WTC11 (cell line): ENCODE data around the gene LPCAT4. TPM values are rescaled to one million over a fixed set of nuclear protein-coding genes. Genes with fewer than 3 reads are reported as not detected.

Experiments
- ATAC-seq: fragments of 200-7000 bp; cut with Tn5 transposase; 2 replicates; pipeline ENCODE4 v1.10.0; 2021; ENCODE audit warnings: mild to moderate bottlenecking, moderate library complexity
- CTCF ChIA-PET: fragments of 300-600 bp; sonication (Branson Sonifier 250); formaldehyde crosslinking; loops from one replicate; lab custom pipeline; 2021; ENCODE audit warnings: antibody characterized with exemption; lab: Charles Lee
- POLR2A ChIA-PET: fragments of 350-600 bp; sonication (Branson Sonifier 250); formaldehyde crosslinking; loops from one replicate; lab custom pipeline; 2021; ENCODE audit warnings: antibody characterized with exemption; lab: Charles Lee
- DNase-seq: peaks from one replicate; pipeline ENCODE4 v3.0.0; 2021; ENCODE audit warnings: low spot score
- H3K27ac Mint-ChIP-seq: 2 replicates; pipeline ENCODE4 v1.8.0; 2021; ENCODE audit warnings: mixed read lengths
- H3K27me3 Mint-ChIP-seq: 2 replicates; pipeline ENCODE4 v1.8.0; 2021; ENCODE audit warnings: low read depth, mild to moderate bottlenecking, moderate library complexity, mixed read lengths
- H3K36me3 Mint-ChIP-seq: 2 replicates; pipeline ENCODE4 v1.8.0; 2021; ENCODE audit warnings: mixed read lengths
- H3K4me1 Mint-ChIP-seq: 2 replicates; pipeline ENCODE4 v1.8.0; 2022; ENCODE audit warnings: mixed read lengths
- H3K4me3 Mint-ChIP-seq: 2 replicates; pipeline ENCODE4 v1.8.0; 2021; ENCODE audit warnings: mild to moderate bottlenecking, moderate library complexity, mixed read lengths
- H3K9me3 Mint-ChIP-seq: 2 replicates; pipeline ENCODE4 v1.8.0; 2021; ENCODE audit warnings: mixed read lengths
- AR ChIP-seq: fragments of 250-450 bp; sonication (Bioruptor Pico); IDR thresholded peaks from 2 replicates; pipeline ENCODE4 v1.9.0; 2021; ENCODE audit warnings: mild to moderate bottlenecking
- ATF3 ChIP-seq: sonication (generic); formaldehyde crosslinking; conservative IDR thresholded peaks from 2 replicates; pipeline ENCODE4 v1.8.1; 2022; ENCODE audit warnings: mild to moderate bottlenecking, missing genetic modification reagents
- ATF6 ChIP-seq: sonication (generic); formaldehyde crosslinking; IDR thresholded peaks from 2 replicates; pipeline ENCODE4 v1.8.1; 2023; ENCODE audit warnings: mild to moderate bottlenecking, missing genetic modification reagents
- CREB1 ChIP-seq: sonication (generic); formaldehyde crosslinking; IDR thresholded peaks from 2 replicates; pipeline ENCODE4 v1.8.0; 2023; ENCODE audit warnings: mild to moderate bottlenecking, missing genetic modification reagents
- CREM ChIP-seq: sonication (generic); formaldehyde crosslinking; IDR thresholded peaks from 2 replicates; pipeline ENCODE4 v1.8.1; 2022; ENCODE audit warnings: mild to moderate bottlenecking, missing genetic modification reagents, moderate library complexity
- E2F5 ChIP-seq: sonication (generic); formaldehyde crosslinking; IDR thresholded peaks from 2 replicates; pipeline ENCODE4 v1.8.1; 2022; ENCODE audit warnings: mild to moderate bottlenecking, moderate library complexity, missing genetic modification reagents
- ETV6 ChIP-seq: sonication (generic); formaldehyde crosslinking; IDR thresholded peaks from 2 replicates; pipeline ENCODE4 v1.8.1; 2022; ENCODE audit warnings: mild to moderate bottlenecking, missing genetic modification reagents
- IRF2 ChIP-seq: sonication (generic); formaldehyde crosslinking; IDR thresholded peaks from 2 replicates; pipeline ENCODE4 v1.8.0; 2022; ENCODE audit warnings: low read depth, missing genetic modification reagents, borderline replicate concordance
- JUN ChIP-seq: sonication (generic); formaldehyde crosslinking; IDR thresholded peaks from 2 replicates; pipeline ENCODE4 v1.8.0; 2023; ENCODE audit warnings: mild to moderate bottlenecking, missing genetic modification reagents
- MXD4 ChIP-seq: fragments of 250-450 bp; sonication (Bioruptor Pico); IDR thresholded peaks from 2 replicates; pipeline ENCODE4 v1.8.0; 2021; ENCODE audit warnings: mild to moderate bottlenecking, moderate library complexity, borderline replicate concordance
- MYBL2 ChIP-seq: sonication (generic); formaldehyde crosslinking; IDR thresholded peaks from 2 replicates; pipeline ENCODE4 v1.8.1; 2023; ENCODE audit warnings: mild to moderate bottlenecking, moderate library complexity, missing genetic modification reagents
- NR1H2 ChIP-seq: sonication (generic); formaldehyde crosslinking; IDR thresholded peaks from 2 replicates; pipeline ENCODE4 v1.9.0; 2021; ENCODE audit warnings: mild to moderate bottlenecking, moderate library complexity, missing genetic modification reagents
- NR2C2 ChIP-seq: sonication (generic); formaldehyde crosslinking; IDR thresholded peaks from 2 replicates; pipeline ENCODE4 v1.8.0; 2022; ENCODE audit warnings: mild to moderate bottlenecking, missing genetic modification reagents
- NR3C1 ChIP-seq: sonication (generic); formaldehyde crosslinking; conservative IDR thresholded peaks from 2 replicates; pipeline ENCODE4 v1.8.1; 2023; ENCODE audit warnings: low read depth, mild to moderate bottlenecking, missing genetic modification reagents
- OVOL2 ChIP-seq: fragments of 250-450 bp; sonication (Bioruptor Pico); IDR thresholded peaks from 2 replicates; pipeline ENCODE4 v1.9.0; 2021; ENCODE audit warnings: mild to moderate bottlenecking, borderline replicate concordance
- RORB ChIP-seq: fragments of 250-450 bp; sonication (Bioruptor Pico); IDR thresholded peaks from 2 replicates; pipeline ENCODE4 v1.9.0; 2021; ENCODE audit warnings: mild to moderate bottlenecking
- TCF7 ChIP-seq: sonication (generic); formaldehyde crosslinking; IDR thresholded peaks from 2 replicates; pipeline ENCODE4 v1.8.0; 2022; ENCODE audit warnings: mild to moderate bottlenecking, low read depth, missing genetic modification reagents, moderate library complexity
- TP53 ChIP-seq: sonication (generic); formaldehyde crosslinking; IDR thresholded peaks from 2 replicates; pipeline ENCODE4 v1.8.1; 2023; ENCODE audit warnings: mild to moderate bottlenecking, missing genetic modification reagents
- USF2 ChIP-seq: sonication (generic); formaldehyde crosslinking; IDR thresholded peaks from 2 replicates; pipeline ENCODE4 v1.8.1; 2023; ENCODE audit warnings: mild to moderate bottlenecking, missing genetic modification reagents, moderate library complexity
- ZBTB21 ChIP-seq: sonication (generic); formaldehyde crosslinking; IDR thresholded peaks from 2 replicates; pipeline ENCODE4 v1.8.1; 2023; ENCODE audit warnings: mild to moderate bottlenecking, missing genetic modification reagents, borderline replicate concordance
- ZNF416 ChIP-seq: fragments of 250-450 bp; sonication (Bioruptor Pico); IDR thresholded peaks from 2 replicates; pipeline ENCODE4 v1.9.0; 2021; ENCODE audit warnings: mild to moderate bottlenecking, inconsistent platforms
- ZNF512 ChIP-seq: sonication (generic); formaldehyde crosslinking; IDR thresholded peaks from 2 replicates; pipeline ENCODE4 v1.8.1; 2022; ENCODE audit warnings: missing genetic modification reagents, borderline replicate concordance
- ZSCAN18 ChIP-seq: fragments of 250-450 bp; sonication (Bioruptor Pico); IDR thresholded peaks from 2 replicates; pipeline ENCODE4 v2.1.2; 2022; ENCODE audit warnings: mild to moderate bottlenecking, moderate library complexity
- total RNA-seq: library from RNA; stranded (reverse); gene quantifications from 3 replicates; pipeline ENCODE4 v1.2.3, GENCODE V29; 2021
- TF ChIP-seq, protein P1 (sequence below): fragments of 200-600 bp; IDR thresholded peaks from 2 replicates; pipeline ENCODE4 v1.8.0; 2022; ENCODE audit warnings: antibody characterized with exemption
- TF ChIP-seq, protein P2 (sequence below): sonication (generic); formaldehyde crosslinking; IDR thresholded peaks from 2 replicates; pipeline ENCODE4 v1.8.0; 2022; ENCODE audit warnings: mild to moderate bottlenecking, missing genetic modification reagents

LPCAT4 gene
- total RNA-seq, 1 experiment from 2014 or later = 97.2 TPM

DNA sequence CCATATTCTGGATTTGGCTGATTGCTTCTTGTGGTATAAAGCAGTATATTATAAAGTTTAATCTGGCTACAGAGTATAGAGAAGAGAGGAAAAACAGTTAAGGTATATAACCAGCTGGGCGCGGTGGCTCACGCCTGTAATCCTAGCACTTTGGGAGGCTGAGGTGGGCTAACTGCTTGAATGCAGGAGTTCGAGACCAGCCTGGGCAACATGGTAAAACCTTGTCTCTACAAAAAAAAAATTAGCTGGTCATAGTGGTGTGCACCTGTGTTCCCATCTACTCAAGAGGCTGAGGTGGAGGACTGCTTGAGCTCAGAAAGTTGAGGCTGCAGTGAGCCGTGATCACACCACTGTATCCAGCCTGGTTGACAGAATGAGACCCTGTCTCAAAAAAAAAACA, 36.7 kb downstream of the LPCAT4 start (continued):
- TF ChIP-seq ATF6 (CRISPR knock-in tag) = no peak
- TF ChIP-seq CREB1 (CRISPR knock-in tag) = no peak
- no peak for TF ChIP-seq JUN (CRISPR knock-in tag)
- no peak for TF ChIP-seq IRF2 (CRISPR knock-in tag)
- TF ChIP-seq TCF7 (CRISPR knock-in tag) = no peak
- no peak for TF ChIP-seq NR2C2 (CRISPR knock-in tag)
- no peak for TF ChIP-seq USF2 (CRISPR knock-in tag)

GRCh38 chr15:34329006-34329405, 38.0 kb downstream of the LPCAT4 start:
- no peak overlapping the region for H3K27ac Mint-ChIP-seq
- H3K27me3 Mint-ChIP-seq = no peaks in the 10 kb centered on the region; the same call in 1 of the 2 replicates
- H3K9me3 Mint-ChIP-seq = no peaks in the 10 kb centered on the region
- H3K4me3 Mint-ChIP-seq = no peak overlapping the region
- ChIA-PET POLR2A (interaction anchor here (0.7 to 1.3 kb wide), 2 partner anchors 9 to 14 kb away, joined by 3 to 4 read pairs; partner anchors contain the start of genes NOP10, NUTM1 and SLC12A6), CTCF (interaction anchor here (0.6 to 1.4 kb wide), 2 partner anchors 9 to 23 kb away, joined by 3 to 4 read pairs; no protein-coding TSS in a partner anchor)
- no peak for ATAC-seq
- no peaks in the 10 kb centered on the region for H3K36me3 Mint-ChIP-seq
- no peak for DNase-seq
- no peaks in the 10 kb centered on the region for H3K4me1 Mint-ChIP-seq
- TF ChIP-seq ATF3 (CRISPR knock-in tag) = no peak
- TF ChIP-seq OVOL2 (CRISPR knock-in tag) = no peak
- TF ChIP-seq ZBTB21 (CRISPR knock-in tag) = no peak
- TF ChIP-seq E2F5 = no peak
- no peak for TF ChIP-seq RORB (CRISPR knock-in tag)
- no peak for TF ChIP-seq MXD4
- TF ChIP-seq TP53 = no peak
- TF ChIP-seq, protein P1, sequence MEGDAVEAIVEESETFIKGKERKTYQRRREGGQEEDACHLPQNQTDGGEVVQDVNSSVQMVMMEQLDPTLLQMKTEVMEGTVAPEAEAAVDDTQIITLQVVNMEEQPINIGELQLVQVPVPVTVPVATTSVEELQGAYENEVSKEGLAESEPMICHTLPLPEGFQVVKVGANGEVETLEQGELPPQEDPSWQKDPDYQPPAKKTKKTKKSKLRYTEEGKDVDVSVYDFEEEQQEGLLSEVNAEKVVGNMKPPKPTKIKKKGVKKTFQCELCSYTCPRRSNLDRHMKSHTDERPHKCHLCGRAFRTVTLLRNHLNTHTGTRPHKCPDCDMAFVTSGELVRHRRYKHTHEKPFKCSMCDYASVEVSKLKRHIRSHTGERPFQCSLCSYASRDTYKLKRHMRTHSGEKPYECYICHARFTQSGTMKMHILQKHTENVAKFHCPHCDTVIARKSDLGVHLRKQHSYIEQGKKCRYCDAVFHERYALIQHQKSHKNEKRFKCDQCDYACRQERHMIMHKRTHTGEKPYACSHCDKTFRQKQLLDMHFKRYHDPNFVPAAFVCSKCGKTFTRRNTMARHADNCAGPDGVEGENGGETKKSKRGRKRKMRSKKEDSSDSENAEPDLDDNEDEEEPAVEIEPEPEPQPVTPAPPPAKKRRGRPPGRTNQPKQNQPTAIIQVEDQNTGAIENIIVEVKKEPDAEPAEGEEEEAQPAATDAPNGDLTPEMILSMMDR = no peak
- TF ChIP-seq, protein P2, sequence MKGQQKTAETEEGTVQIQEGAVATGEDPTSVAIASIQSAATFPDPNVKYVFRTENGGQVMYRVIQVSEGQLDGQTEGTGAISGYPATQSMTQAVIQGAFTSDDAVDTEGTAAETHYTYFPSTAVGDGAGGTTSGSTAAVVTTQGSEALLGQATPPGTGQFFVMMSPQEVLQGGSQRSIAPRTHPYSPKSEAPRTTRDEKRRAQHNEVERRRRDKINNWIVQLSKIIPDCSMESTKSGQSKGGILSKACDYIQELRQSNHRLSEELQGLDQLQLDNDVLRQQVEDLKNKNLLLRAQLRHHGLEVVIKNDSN (CRISPR knock-in tag) = no peak
- TF ChIP-seq MYBL2 (CRISPR knock-in tag) = no peak
- TF ChIP-seq ZNF512 (CRISPR knock-in tag) = no peak
- TF ChIP-seq ETV6 (CRISPR knock-in tag) = no peak
- no peak for TF ChIP-seq ZNF416 (CRISPR knock-in tag)
- TF ChIP-seq NR3C1 (CRISPR knock-in tag) = no peak
- TF ChIP-seq CREM = no peak
- no peak for TF ChIP-seq AR
- TF ChIP-seq NR2C2 (CRISPR knock-in tag) = no peak
- no peak for TF ChIP-seq ZSCAN18 (CRISPR knock-in tag)
- TF ChIP-seq NR1H2 (CRISPR knock-in tag) = no peak
